Measurements from ENCODE around the gene PRKCA. TPM values are rescaled to one million over a fixed set of nuclear protein-coding genes. Genes with fewer than 3 reads are reported as not detected.

PRKCA gene
- total and polyA plus RNA-seq, 10 of the 15 experiments (the other 5 are each of a cell fraction or from before 2014, with no cell fraction given) = 0.11 to 14.6 (median 0.72) TPM

GRCh38 chr17:66650544-66650877, 348.1 kb downstream of the PRKCA start:
- ChIA-PET CTCF (interaction anchor here (0.6 to 1.7 kb wide), 4 partner anchors 11 to 1231 kb away, joined by 3 to 5 read pairs (median 4); no protein-coding TSS in a partner anchor), RAD21 (ENCODE audit: unreplicated experiment) (no interaction called here), POLR2A (interaction anchor here (0.5 kb wide), 1 partner anchor 499 kb away, joined by 5 read pairs; no protein-coding TSS in a partner anchor), SMC1A (ENCODE audit: uncharacterized antibody, unreplicated experiment) (interaction anchor here (0.8 to 2.0 kb wide), 4 partner anchors 19 to 64 kb away, joined by 3 to 5 read pairs (median 4); no protein-coding TSS in a partner anchor)
- Histone ChIP-seq H3K4me3 (no peak overlapping the region), H3K27ac (ENCODE audit: control insufficient read depth, insufficient read depth) (no peak overlapping the region), H3K79me2 (ENCODE audit: control insufficient read depth, insufficient read depth, low read length) (no peaks in the 10 kb centered on the region), H3K4me1 (ENCODE audit: control insufficient read depth, insufficient read depth, low read length) (no peaks in the 10 kb centered on the region), H3K27me3 (replicated peaks in 1 of 2; ENCODE audit: control insufficient read depth in 2 of 2, insufficient read depth in 2 of 2, low read length in 1 of 2) (peaks cover 0 to 6% of the 10 kb centered on the region in 2 experiments; a peak in 1 of 4 replicates), H4K20me1 (ENCODE audit: control insufficient read depth, insufficient read depth) (no peaks in the 10 kb centered on the region), H3K4me2 (ENCODE audit: control insufficient read depth, insufficient read depth) (no peak overlapping the region), H3K9me3 (replicated peaks; ENCODE audit: control insufficient read depth, insufficient read depth, low read length) (no peaks in the 10 kb centered on the region), H2AFZ (ENCODE audit: control insufficient read depth, low read depth, low read length) (no peak overlapping the region), H3K9ac (ENCODE audit: control insufficient read depth, insufficient read depth, low read length) (no peak overlapping the region), H3K36me3 (ENCODE audit: control insufficient read depth in 2 of 2, insufficient read depth in 2 of 2, low read length in 1 of 2) (no peaks in the 10 kb centered on the region)
- BruUV-seq (replicated peaks) = no TSS peak
- DNase-seq (ENCODE audit: low read depth, low spot score) (no peak), ATAC-seq (no peak), FAIRE-seq (no peak)
- in situ Hi-C loops (cut with MboI) = no loop called here
- 10% methylated on average over 5 of the region's 5 CpGs for WGBS (ENCODE audit: insufficient coverage, insufficient replicate concordance, low lambda C conversion rate, missing lambda C conversion rate)
- intact Hi-C loops (cut with micrococcal nuclease; ENCODE audit: unreplicated experiment) = no loop called here
- TF ChIP-seq EZH2 (IDR thresholded peaks at IDR 0.05; ENCODE audit: borderline replicate concordance, control insufficient read depth, low read depth, low read length) (no peak), BCLAF1 (IDR thresholded peaks at IDR 0.05) (no peak), ATF3 (IDR thresholded peaks at IDR 0.05; ENCODE audit: borderline replicate concordance, extremely low read depth, low read depth, low read length) (no peak), IRF5 (IDR thresholded peaks at IDR 0.05; ENCODE audit: borderline replicate concordance) (no peak), STAT3 (IDR thresholded peaks at IDR 0.05; ENCODE audit: low read depth, low read length) (no peak), RFX5 (IDR thresholded peaks at IDR 0.05; ENCODE audit: low read depth, low read length) (no peak), POLR2AphosphoS2 (IDR thresholded peaks at IDR 0.05; ENCODE audit: low read depth, low read length) (no peak), ZSCAN29 (IDR thresholded peaks at IDR 0.05) (no peak), POLR2AphosphoS5 (IDR thresholded peaks at IDR 0.05; ENCODE audit: low read length) (no peak), NR2F1 (conservative IDR thresholded peaks at IDR 0.05) (no peak), CHD1 (IDR thresholded peaks at IDR 0.05; ENCODE audit: low read depth, low read length) (no peak), MAX (IDR thresholded peaks at IDR 0.05; ENCODE audit: low read depth, low read length) (no peak), SUZ12 (IDR thresholded peaks at IDR 0.05; ENCODE audit: unreplicated experiment) (no peak), ZNF592 (IDR thresholded peaks at IDR 0.05) (no peak), TCF3 (IDR thresholded peaks at IDR 0.05; ENCODE audit: borderline replicate concordance, insufficient read depth, low read depth, low read length) (no peak), SIX5 (IDR thresholded peaks at IDR 0.05; ENCODE audit: low read depth, low read length, severe bottlenecking) (no peak)

Data from GM12878 (cell line).